Fibroblast of skin of right biceps (primary cell): ENCODE data around the gene AQP1.

ENCODE experiments used
- DNase-seq: peaks from one replicate; pipeline ENCODE4 v3.0.0-alpha.2; 2013

The AQP1 gene

DNA sequence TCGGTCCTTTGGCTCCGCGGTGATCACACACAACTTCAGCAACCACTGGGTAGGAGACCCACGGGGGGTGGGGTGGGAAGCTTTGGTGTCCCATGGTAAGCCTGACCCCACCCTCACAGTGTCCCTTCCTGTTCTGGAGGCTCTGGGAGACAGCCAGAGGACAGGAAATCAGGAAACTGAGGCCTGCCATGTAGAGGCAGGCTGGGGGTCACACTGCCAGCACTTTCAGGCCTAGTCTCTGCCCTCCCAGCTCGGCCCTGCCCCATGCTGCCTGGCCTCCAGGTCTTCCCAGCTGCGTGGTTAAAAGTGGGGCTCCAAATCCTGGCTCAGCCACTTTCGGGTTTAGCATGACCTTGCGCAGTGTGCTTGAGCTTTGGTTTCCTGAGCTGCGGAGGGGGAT is 10.9 kb downstream of the AQP1 start:
- DNase-seq, result no peak

- DNase-seq, result no peak
These were observed 11.5 kb downstream of the AQP1 start for GRCh38 chr7:30923009-30923773.

GRCh38 chr7:30923774-30924413 is 12.2 kb downstream of the AQP1 start:
- DNase-seq, result no peak

- no peak for DNase-seq
These were observed 13.0 kb downstream of the AQP1 start for GRCh38 chr7:30924624-30925023.

DNA sequence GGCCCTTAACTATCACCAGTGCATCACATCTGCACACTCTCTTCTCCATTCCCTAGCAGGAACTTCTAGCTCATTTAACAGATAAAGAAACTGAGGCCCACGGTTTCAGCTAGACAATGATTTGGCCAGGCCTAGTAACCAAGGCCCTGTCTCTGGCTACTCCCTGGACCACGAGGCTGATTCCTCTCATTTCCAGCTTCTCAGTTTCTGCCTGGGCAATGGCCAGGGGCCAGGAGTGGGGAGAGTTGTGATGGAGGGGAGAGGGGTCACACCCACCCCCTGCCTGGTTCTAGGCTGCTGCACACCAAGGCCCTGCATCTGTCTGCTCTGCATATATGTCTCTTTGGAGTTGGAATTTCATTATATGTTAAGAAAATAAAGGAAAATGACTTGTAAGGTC is 13.5 kb downstream of the AQP1 start:
- DNase-seq, result no peak

- DNase-seq, result no peak
These were observed 14.3 kb downstream of the AQP1 start for GRCh38 chr7:30925913-30926312.

DNA sequence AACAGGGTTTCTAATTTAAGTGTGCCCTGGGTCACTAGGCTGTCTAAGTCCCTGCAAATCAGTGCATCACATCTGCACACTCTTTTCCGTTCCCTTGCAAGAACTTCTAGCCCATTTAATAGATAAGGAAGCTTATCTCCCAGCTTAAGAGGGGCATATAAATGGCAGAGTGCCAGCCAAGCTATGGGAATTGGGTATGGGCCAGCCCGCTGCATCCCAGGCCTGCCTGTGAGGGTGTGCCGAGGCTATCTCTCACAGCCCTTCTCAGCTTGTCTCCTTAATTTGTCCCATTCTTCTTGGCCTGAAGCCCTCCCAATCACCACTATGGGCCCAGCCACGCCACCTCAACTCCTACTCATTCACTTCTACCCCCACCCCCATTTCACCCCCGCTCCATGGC is 14.7 kb downstream of the AQP1 start:
- no peak for DNase-seq

- no peak for DNase-seq
These were observed 15.4 kb downstream of the AQP1 start for GRCh38 chr7:30927040-30927439.

DNA sequence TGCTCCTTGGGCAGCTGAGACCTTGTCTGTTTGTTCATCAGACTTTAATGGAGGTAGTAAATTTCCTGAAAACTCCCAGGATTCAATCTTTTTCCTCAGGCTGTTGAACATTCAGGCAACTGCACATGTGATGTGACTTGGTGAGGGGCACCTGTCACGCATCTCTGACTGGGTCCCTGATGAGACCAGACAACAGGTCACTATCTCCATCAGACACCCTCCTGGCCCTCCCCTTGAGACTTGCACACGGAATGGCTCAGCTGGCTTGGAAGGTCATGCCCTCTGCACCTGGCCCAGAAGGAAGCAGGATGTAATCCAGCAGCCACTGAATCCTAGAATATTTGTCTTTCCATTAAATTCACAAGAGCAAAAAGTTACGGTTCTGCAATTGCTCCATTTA is 15.9 kb downstream of the AQP1 start:
- DNase-seq, result no peak

DNA sequence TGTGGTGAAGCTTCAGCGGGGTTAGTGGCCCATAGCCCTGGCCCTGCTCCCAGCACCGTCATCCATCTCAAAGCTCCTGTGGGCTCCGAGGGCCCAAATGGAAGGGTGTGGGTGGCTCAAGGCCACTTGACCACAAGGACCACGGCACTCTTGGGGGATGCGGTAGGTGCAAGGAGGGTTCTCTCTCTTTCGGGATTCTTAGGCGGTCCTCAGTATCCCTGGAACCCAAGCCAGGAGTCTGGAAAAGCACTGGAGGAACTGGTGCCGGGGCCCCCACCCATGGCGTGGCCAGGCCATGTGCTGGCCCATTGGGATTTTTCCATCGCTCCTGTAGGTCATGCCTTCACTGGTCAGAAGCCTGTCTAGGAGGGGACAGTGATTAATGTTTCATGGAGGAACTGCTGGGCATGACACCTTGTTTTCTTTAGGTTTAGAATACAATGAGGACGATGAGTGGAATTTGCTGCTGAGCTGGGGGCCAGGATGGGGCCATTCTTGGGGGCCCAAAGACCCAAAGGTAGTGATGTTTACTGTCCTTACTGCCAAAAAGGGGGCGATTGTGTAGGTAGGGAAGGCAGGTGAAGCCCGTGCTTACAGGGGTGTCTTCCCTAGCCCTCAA is 16.7 kb downstream of the AQP1 start:
- DNase-seq, result no peak

GRCh38 chr7:30929686-30930085 is 18.0 kb downstream of the AQP1 start:
- DNase-seq, result no peak

GRCh38 chr7:30930621-30931020 is 19.0 kb downstream of the AQP1 start:
- no peak for DNase-seq

GRCh38 chr7:30931161-30931928 is 19.7 kb downstream of the AQP1 start:
- peak; percentile 56 for DNase-seq

- DNase-seq, result no peak
These were observed 20.4 kb downstream of the AQP1 start for GRCh38 chr7:30931929-30932540.

DNA sequence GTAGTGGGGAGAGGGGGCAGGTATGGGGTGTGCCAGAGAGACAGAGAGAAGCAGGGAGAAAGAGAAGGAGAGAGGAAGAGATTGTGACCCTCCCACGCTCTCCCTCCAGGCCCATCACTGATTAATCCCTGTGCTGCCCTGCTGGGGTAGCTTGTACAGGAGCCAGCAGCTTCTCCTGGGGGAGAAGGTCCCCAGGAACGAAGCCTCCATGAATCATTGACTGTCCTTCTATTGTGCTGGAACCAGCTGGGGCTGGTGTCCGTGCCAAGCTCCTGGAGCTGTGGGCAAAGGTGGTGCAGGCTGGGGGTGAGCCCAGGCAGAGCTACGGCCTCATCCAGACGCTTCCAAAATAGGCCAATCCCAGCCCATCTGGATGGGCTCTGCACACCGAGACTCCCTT is 20.9 kb downstream of the AQP1 start:
- DNase-seq, result no peak

DNA sequence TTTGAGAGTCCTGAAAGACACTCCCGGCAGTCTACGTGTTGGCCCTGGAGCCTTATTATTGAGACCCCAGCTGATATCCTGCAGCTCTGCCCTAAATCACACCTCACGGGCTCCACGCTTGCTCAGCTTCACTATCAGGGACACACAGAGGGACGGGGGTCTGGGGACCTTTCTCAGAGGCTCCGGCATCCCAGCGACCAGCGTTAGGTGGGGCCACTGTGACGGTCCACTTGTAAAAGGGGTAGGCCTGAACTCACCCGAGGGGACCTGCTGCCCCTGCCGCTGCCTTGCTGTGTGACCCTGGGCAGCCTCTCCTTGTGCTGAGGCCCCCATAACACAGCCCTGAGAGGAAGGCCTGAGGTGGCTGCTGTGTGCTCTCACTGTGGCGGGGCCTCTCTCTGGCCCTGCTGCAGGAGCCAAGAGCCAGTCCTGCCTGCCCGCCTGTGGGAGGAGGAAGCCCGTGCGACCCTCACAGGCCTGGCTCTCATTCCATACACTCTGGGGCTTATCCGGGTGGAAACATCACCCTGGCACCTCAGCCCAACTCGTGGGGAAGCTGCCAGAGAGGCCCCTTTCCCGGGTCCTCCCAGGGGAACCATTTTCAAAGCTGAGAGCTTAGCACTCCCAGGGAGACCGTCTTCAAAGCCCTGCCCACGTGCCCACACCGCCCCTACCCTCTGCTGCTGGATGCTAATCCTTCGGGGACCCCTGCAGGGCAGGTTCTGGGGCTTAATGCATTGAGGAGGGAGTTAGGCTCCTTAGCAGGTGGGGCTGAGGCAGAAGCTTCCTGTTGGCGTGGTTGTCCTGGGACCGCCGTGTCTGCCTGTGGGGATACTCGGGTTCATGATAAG is 21.7 kb downstream of the AQP1 start:
- DNase-seq, result no peak

GRCh38 chr7:30934225-30934624 is 22.6 kb downstream of the AQP1 start:
- DNase-seq, result no peak

- DNase-seq, result no peak
These were observed 23.3 kb downstream of the AQP1 start for GRCh38 chr7:30934732-30935568.

DNA sequence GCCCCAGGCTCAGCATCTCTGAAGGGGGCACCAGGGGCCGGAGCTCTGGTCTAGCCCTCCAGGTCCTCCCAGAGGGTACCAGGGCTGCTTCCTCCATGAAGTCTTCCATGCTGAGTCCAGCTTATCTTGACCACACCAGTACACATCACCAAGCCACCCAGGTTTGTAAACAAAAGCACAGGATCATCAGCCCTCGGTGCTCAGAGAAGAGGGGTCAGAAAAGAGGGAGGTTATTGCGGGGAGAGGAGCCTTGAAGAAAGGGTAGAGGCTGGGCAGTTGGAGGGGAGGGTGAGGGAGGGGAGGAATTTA is 23.9 kb downstream of the AQP1 start:
- DNase-seq, result no peak

DNA sequence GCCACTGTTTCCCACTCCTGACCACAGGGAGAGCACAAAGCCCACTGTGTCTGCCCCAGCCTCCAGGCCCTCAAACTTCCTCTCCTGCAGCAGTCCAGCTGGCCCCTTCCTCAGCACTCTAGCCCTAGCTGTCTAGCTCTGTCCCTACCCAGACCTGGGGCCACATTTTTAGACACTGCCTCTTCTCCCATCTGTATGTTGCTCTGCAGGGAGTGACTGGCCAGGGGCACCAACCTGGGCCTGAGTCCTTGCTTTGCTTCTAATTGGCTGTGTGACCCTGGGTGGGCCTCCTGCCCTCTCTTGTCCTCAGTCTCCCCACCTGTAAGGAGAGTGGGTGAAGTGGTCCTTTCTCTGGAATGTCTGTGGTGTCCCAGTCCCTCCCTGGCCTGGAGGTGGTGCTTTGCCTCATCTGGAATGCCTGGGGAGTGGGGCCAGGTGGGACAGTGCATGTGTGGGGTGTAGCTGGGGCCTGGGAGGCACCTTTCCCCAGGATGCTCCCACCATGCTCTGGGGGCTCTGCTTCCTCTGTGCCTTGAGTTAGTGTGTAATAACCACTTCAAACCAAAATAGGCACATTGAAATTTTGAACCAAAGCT is 25.1 kb downstream of the AQP1 start:
- no peak for DNase-seq

GRCh38 chr7:30937416-30937815 is 25.8 kb downstream of the AQP1 start:
- no peak for DNase-seq
